HUES6 (cell line): ENCODE data around the gene CCDC107.

Source experiments
- H3K27ac ChIP-seq: 2 replicates; pipeline ENCODE4 v1.7.0; 2013; ENCODE audit warnings: low read depth, mild to moderate bottlenecking, low read length, inconsistent platforms
- H3K27me3 ChIP-seq: 2 replicates; pipeline ENCODE4 v1.6.1; 2013; ENCODE audit warnings: low read length; ENCODE audit not compliant: control insufficient read depth, insufficient read depth
- H3K36me3 ChIP-seq: 2 replicates; pipeline ENCODE4 v1.6.1; 2013; ENCODE audit warnings: low read length; ENCODE audit not compliant: control insufficient read depth, insufficient read depth
- H3K4me1 ChIP-seq: 2 replicates; pipeline ENCODE4 v1.6.1; 2013; ENCODE audit warnings: low read length; ENCODE audit not compliant: control insufficient read depth, insufficient read depth
- H3K4me3 ChIP-seq: 2 replicates; pipeline ENCODE4 v1.5.1; 2013; ENCODE audit warnings: low read depth, low read length
- H3K9ac ChIP-seq: one replicate; pipeline ENCODE4 v1.6.1; 2013; ENCODE audit warnings: mild to moderate bottlenecking, low read length
- H3K9me3 ChIP-seq: 2 replicates; pipeline ENCODE4 v1.6.1; 2013; ENCODE audit warnings: low read depth, low read length; ENCODE audit not compliant: control insufficient read depth, insufficient read depth

Gene CCDC107

GRCh38 chr9:35652829-35653209 is 5.3 kb upstream of the CCDC107 start:
- Histone ChIP-seq H3K27me3 (peaks cover 9% of the 10 kb centered on the region; the same call in 1 of the 2 replicates), H3K4me1 (peaks cover 16% of the 10 kb centered on the region), H3K36me3 (no peaks in the 10 kb centered on the region), H3K4me3 (no peak overlapping the region), H3K9me3 (no peaks in the 10 kb centered on the region), H3K27ac (no peak overlapping the region), H3K9ac (no peak overlapping the region)

DNA sequence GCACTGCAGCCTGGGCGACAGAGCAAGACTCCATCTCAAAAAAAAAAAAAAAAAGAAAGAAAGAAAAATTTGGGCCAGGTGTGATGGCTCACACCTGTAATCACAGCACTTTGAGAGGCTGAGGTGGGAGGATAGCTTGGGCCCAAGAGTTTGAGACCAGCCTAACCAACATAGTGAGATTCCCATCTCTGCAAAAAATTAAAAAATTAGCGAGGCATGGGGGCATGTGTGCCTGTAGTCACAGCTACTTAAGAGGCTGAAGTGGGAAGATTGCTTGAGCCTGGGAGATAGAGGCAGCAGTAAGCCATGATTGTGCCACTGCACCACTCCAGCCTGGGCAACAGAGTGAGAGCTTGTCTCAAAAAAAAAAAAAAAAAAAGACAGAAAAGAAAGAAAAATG is 4.5 kb upstream of the CCDC107 start:
- peaks cover 9% of the 10 kb centered on the region; the same call in 1 of the 2 replicates for H3K27me3 ChIP-seq
- H3K27ac ChIP-seq, result no peak overlapping the region
- peaks cover 16% of the 10 kb centered on the region for H3K4me1 ChIP-seq
- H3K9me3 ChIP-seq, result no peaks in the 10 kb centered on the region
- H3K36me3 ChIP-seq, result no peaks in the 10 kb centered on the region
- no peak overlapping the region for H3K4me3 ChIP-seq
- H3K9ac ChIP-seq, result no peak overlapping the region

DNA sequence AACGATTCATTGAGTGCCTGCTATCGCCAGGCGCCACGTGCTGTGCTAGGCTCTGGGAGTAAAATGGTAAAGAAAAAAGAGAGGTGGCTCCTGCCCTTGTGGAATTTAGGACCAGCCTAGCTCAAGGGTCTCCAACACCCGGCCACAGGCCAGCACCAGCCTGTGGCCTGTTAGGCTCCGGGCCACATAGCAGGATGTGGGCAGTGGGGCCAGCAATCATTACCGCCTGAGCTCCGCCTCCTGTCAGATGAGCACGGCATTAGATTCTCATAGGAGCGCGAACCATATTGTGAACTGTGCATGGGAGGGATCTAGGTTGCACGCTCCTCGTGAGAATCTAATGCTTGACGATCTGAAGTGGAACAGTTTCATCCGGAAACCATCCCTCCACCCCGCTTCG is 1.7 kb upstream of the CCDC107 start:
- Histone ChIP-seq H3K27me3 (0 out of 2 replicates have a peak, but pooled peaks cover 9% of the 10 kb centered on the region), H3K36me3 (peaks cover 11% of the 10 kb centered on the region), H3K9me3 (no peaks in the 10 kb centered on the region), H3K9ac (no peak overlapping the region), H3K27ac (no peak overlapping the region), H3K4me3 (no peak overlapping the region), H3K4me1 (peaks cover 7% of the 10 kb centered on the region; the same call in 1 of the 2 replicates)

GRCh38 chr9:35656831-35657545 is 1.1 kb upstream of the CCDC107 start:
- H3K27me3 ChIP-seq, result 0 out of 2 replicates have a peak, but pooled peaks cover 9% of the 10 kb centered on the region
- H3K9me3 ChIP-seq, result no peaks in the 10 kb centered on the region
- H3K36me3 ChIP-seq, result peaks cover 15% of the 10 kb centered on the region
- peak overlapping the region; percentile 66 for H3K4me3 ChIP-seq
- H3K27ac ChIP-seq, result no peak overlapping the region
- peak overlapping the region; percentile 55 for H3K9ac ChIP-seq
- peaks cover 7% of the 10 kb centered on the region; the same call in 1 of the 2 replicates for H3K4me1 ChIP-seq

GRCh38 chr9:35657546-35658136 is 451 bp upstream of the CCDC107 start, which contains the start of gene RMRP:
RMRP (minus strand) TSS chr9:35658019.
- H3K36me3 ChIP-seq, result peaks cover 22% of the 10 kb centered on the region
- peaks cover 7% of the 10 kb centered on the region; the same call in 1 of the 2 replicates for H3K4me1 ChIP-seq
- H3K27me3 ChIP-seq, result 0 out of 2 replicates have a peak, but pooled peaks cover 9% of the 10 kb centered on the region
- H3K9me3 ChIP-seq, result no peaks in the 10 kb centered on the region
- H3K9ac ChIP-seq, result peak within 1 kb of the TSS; percentile 93
- H3K4me3 ChIP-seq, result peak within 1 kb of the TSS; percentile 89
- H3K27ac ChIP-seq, result peak within 1 kb of the TSS; percentile 99

DNA sequence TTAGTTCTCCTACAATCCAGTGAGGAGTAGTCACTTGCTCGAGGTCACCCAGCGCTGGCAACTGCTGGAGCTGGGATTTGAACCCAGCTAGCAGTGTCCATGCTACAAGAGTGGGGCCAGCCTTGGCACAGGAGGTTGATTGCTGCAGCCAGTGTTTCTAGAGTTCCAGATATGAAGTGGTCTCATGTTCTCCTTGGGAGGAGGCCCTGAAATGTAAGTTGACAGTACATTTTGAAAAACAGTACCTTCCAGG is 802 bp downstream of the CCDC107 start:
- Histone ChIP-seq H3K9ac (peak overlapping the region; percentile 93), H3K27me3 (0 out of 2 replicates have a peak, but pooled peaks cover 9% of the 10 kb centered on the region), H3K27ac (no peak overlapping the region), H3K36me3 (peaks cover 31% of the 10 kb centered on the region), H3K4me1 (peaks cover 7% of the 10 kb centered on the region; the same call in 1 of the 2 replicates), H3K9me3 (no peaks in the 10 kb centered on the region), H3K4me3 (peak overlapping the region; percentile 89)

DNA sequence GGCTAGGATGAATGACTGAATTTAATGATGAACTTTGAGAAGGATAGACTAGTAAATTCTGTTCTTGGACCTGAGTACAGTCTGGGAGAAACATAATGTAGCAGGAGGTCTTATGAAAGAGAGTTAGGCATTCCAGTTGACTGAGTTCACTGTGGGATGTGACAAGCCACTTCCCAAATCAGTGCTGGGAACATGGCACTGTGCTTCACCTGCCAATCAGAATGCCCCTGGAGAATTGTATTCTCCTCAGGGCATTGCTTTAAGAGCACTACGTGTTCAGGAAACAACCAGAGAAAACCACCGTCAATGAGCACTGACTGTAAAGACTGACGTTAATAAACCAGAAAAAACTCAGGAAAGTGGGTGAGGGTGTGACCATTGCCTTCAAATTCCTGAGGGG is 1.2 kb downstream of the CCDC107 start:
- Histone ChIP-seq H3K4me3 (peak overlapping the region; percentile 89), H3K27ac (no peak overlapping the region), H3K9ac (no peak overlapping the region), H3K27me3 (0 out of 2 replicates have a peak, but pooled peaks cover 9% of the 10 kb centered on the region), H3K9me3 (no peaks in the 10 kb centered on the region), H3K4me1 (peaks cover 7% of the 10 kb centered on the region; the same call in 1 of the 2 replicates), H3K36me3 (peaks cover 31% of the 10 kb centered on the region)

GRCh38 chr9:35660966-35661415 is 2.9 kb downstream of the CCDC107 start:
- Histone ChIP-seq H3K27me3 (0 out of 2 replicates have a peak, but pooled peaks cover 9% of the 10 kb centered on the region), H3K9ac (peak overlapping the region; percentile 53), H3K36me3 (peaks cover 31% of the 10 kb centered on the region), H3K27ac (peak overlapping the region; percentile 24; the same call in 1 of the 2 replicates), H3K4me3 (no peak overlapping the region), H3K4me1 (peaks cover 10% of the 10 kb centered on the region), H3K9me3 (no peaks in the 10 kb centered on the region)

DNA sequence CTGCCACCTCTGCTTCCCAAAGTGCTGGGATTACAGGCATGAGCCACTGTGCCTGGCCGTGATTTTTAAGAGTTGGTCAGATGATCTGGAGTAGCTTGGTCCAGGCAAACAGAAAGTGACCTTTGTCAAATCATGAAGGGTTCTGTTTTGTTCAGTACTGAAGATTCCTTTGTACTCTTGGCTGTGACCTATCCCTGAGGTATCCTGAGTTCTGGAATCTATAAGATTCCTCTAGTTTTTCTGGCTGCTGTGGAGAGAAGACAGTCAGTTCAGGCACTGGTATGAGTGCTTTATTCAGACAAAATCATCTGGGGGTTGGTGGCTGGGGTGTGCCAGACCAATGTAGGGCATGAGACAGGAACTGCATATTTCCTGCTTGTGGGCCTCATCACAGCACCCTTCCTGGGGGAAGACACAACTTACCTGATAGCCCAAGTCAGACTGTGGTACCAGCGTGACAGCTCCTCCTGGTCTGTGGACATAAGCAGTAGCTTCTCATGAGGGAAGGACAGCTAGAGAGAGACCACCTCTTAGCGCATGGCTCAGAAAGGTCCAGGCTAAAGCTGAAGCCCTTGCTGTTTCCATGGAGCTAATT is 3.8 kb downstream of the CCDC107 start:
- Histone ChIP-seq H3K4me1 (peaks cover 10% of the 10 kb centered on the region), H3K9ac (no peak overlapping the region)

GRCh38 chr9:35662437-35662836 is 4.3 kb downstream of the CCDC107 start:
- Histone ChIP-seq H3K4me1 (peaks cover 10% of the 10 kb centered on the region), H3K4me3 (no peak overlapping the region), H3K27me3 (no peaks in the 10 kb centered on the region), H3K9me3 (no peaks in the 10 kb centered on the region), H3K9ac (no peak overlapping the region), H3K36me3 (peaks cover 31% of the 10 kb centered on the region), H3K27ac (no peak overlapping the region)

More for the DNA sequence above, 3.8 kb downstream of the CCDC107 start:
- Histone ChIP-seq H3K9me3 (no peaks in the 10 kb centered on the region), H3K27ac (no peak overlapping the region), H3K27me3 (0 out of 2 replicates have a peak, but pooled peaks cover under 1% of the 10 kb centered on the region), H3K4me3 (no peak overlapping the region), H3K36me3 (peaks cover 31% of the 10 kb centered on the region)
